HG02884 (cell line): Measurements from ENCODE around the gene OR52J3.

Experiments
- ATAC-seq: cut with Tn5 transposase; IDR thresholded peaks from one replicate; pipeline ENCODE4 v1.9.1; 2021; ENCODE audit warnings: mild to moderate bottlenecking, moderate library complexity; ENCODE audit not compliant: unreplicated experiment

OR52J3 gene

DNA sequence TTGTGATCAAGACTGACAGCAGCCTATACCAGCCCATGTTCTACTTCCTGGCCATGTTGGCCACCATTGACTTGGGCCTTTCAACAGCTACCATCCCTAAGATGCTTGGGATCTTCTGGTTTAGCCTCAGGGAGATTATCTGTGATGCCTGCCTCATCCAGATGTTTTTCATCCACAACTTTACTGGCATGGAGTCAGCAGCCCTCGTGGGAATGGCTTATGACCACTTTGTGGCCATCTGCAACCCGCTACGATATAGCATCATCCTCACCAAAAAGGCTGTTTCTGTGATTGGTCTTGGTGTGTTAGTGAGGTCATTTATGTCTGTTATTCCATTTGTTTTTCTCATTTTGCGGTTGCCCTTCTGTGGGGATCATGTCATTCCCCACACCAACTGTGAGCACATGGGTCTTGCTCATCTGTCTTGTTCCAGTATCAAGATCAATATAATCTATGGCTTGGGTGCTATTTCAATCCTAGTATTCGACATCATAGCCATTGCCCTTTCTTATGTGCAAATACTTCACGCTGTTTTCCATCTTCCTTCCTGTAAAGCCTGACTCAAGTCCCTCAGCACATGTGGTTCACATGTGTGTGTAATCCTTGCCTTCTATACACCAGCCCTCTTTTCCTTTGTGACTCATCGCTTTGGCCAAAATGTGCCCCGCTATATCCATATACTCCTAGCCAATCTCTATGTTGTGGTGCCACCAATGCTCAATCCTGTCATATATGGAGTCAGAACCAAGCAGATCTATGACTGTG lies 46.7 kb downstream of the OR52J3 start:
- ATAC-seq = no peak

DNA sequence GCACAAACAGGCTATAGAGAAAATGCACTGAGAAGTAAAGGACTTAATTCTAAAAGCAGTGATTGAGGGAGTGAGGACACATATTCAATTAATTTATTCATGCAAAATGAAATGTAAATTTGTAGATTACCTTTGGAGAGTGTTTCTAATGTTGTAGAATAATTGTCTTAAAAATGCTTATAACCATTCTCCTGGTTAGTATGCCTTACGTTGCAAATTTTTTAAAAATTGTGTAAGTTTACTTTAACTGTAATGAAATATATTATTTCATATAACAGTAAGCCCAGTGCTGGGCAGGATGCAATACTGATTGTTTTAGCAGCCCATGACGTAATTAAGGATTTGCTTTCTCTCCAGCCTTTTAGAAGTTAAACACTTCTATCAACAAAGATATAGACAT lies 49.7 kb downstream of the OR52J3 start:
- no peak for ATAC-seq
